ENCODE results near the gene VPS26A.

- TF ChIP-seq, protein P1, sequence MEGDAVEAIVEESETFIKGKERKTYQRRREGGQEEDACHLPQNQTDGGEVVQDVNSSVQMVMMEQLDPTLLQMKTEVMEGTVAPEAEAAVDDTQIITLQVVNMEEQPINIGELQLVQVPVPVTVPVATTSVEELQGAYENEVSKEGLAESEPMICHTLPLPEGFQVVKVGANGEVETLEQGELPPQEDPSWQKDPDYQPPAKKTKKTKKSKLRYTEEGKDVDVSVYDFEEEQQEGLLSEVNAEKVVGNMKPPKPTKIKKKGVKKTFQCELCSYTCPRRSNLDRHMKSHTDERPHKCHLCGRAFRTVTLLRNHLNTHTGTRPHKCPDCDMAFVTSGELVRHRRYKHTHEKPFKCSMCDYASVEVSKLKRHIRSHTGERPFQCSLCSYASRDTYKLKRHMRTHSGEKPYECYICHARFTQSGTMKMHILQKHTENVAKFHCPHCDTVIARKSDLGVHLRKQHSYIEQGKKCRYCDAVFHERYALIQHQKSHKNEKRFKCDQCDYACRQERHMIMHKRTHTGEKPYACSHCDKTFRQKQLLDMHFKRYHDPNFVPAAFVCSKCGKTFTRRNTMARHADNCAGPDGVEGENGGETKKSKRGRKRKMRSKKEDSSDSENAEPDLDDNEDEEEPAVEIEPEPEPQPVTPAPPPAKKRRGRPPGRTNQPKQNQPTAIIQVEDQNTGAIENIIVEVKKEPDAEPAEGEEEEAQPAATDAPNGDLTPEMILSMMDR (IDR thresholded peaks at IDR 0.05), result no peak
- TF ChIP-seq POLR2A (IDR thresholded peaks at IDR 0.05; ENCODE audit: low read depth), result no peak
These were observed 738 bp downstream of the VPS26A start for GRCh38 chr10:69124563-69125268.

Data from esophagus muscularis mucosa (tissue), 3 donors.